G401.6 (cell line): ENCODE data around the gene DAO.
"Not testable (repeated sequence)": the region's sequence is repeated elsewhere in the genome, so short reads cannot be mapped to it uniquely, and the experiment has no call there.

Experiments
- FAIRE-seq: peaks from 2 replicates; lab custom pipeline; 2012; peaks lifted over from hg19 to GRCh38; lab: Jason Lieb, UNC

Gene DAO

GRCh38 chr12:108850854-108851573 is 28.9 kb upstream of the DAO start:
- no peak for FAIRE-seq

GRCh38 chr12:108852674-108853309 is 27.1 kb upstream of the DAO start:
- no peak for FAIRE-seq

DNA sequence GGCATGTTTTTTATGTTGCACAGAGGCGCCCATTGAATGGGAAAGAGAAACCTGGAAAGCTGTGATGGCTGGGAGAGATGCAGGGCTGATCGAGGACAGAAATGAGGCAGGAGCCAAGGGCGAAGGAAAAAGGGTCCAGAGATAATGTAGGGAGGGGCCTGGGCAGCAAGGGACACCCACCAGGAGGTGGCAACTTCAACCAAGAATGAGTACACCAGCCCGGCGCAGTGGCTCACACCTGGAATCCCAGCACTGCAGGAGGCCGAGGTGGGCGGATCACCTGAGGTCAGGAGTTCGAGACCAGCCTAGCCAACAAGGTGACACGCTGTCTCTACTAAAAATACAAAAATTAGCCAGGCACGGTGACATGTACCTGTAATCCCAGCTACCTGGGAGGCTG is 26.5 kb upstream of the DAO start:
- FAIRE-seq = no peak

DNA sequence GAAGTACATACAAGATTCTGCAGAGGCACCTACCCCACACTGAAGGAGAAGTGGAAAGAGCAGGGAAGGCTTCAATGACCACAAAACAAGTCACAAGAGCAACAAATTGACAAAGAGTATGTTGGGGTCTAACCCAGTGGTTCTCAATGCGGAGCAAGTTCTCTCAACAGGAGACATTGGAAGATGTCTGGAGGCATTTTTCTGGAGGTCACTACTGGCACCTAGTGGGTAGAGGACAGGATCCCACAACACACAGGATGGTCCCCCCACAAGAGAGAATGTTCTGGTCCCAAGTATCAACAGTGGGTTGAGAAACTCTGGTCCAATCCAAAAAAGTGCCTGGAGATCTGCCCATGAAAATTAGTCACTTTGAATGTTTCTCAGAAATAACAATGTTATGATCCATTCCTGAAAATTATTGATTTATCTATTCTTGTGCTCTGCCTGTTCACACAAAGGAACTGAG is 25.9 kb upstream of the DAO start:
- no peak for FAIRE-seq

- FAIRE-seq = no peak
These were observed 25.2 kb upstream of the DAO start for GRCh38 chr12:108854451-108855283.

- no peak for FAIRE-seq
These were observed 24.4 kb upstream of the DAO start for GRCh38 chr12:108855284-108856169.

DNA sequence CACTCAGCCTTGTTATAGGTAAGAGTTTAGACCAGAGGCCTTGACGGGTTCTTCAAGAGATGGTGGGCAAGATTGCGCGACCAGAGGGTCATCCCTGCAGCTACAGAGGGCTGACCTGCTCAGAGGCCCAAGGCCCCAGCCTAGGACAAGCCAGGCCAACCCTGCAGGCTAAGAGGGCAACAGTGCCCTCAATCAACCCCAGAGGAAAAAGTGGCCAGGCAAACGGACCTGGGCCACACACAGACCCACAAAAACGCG is 23.8 kb upstream of the DAO start:
- no peak for FAIRE-seq

DNA sequence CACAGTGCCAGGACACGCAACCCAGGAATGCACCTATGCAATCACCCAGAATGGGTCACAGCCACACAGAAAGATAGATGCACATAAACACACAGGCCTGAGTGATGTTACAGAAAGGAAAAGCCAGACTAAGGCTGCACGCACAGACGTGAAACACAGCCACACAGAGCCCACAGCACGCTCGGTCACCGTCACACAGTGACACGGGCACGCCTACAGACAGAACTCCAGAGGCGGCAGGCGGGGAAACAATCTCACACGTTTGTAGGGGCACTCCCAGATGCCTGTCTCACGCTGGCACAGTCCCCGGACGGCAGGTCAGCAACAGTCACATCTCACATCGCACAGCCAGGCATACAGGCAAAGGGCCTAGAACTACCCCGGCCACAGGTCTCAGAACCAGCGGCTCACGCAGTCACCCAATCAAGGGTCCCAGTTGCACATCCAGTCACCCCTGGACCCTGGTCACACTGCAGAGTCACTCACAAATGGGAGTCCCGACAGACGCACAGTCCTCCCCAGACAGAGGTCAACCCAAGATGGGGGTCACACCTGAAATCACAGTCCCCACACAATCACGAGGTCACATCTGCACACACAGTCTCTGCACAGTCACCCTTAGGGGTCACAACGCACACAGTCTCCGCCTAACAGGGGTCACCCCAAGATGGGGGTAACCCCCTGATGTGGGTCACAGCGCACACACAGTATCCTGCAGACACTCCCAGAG is 23.3 kb upstream of the DAO start:
- no peak for FAIRE-seq

GRCh38 chr12:108857158-108857407 is 22.8 kb upstream of the DAO start:
- FAIRE-seq = no peak

DNA sequence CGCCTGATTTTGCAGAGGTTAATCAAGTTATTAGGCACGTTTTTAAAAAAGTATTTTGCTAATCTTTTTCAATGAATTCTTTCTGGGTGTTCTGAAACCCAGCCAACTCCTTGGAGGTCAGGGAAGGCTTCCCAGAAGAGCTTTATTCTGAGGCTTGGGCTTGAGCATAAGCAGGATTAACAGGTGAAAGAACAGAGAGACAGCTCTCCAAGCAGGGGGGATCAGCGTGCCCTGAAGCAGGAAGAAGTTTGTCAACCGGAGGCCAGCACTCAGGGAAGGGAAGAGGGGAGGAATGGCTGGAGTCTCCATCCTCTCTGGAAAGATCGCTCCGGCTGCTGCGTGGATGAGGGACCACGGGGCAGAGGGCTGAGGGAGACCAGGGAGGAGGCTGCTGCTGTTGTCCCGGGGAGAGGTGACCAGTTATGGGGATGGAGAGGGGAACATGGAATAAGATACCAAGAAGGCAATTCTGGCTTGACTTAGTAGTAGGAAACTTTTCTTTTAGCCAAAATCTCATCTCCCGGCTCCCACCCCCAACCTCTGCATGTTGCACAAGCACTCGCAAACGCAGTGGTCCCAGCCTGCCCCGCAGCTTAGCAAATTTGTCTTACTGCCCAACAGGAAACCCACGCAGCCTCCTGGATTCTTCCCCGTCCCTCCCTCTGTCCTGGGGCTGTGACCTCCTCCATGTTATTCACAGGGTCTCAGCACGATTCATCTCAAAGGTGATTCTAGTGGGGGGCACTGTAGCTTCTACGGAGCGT is 21.4 kb upstream of the DAO start:
- FAIRE-seq = no peak

DNA sequence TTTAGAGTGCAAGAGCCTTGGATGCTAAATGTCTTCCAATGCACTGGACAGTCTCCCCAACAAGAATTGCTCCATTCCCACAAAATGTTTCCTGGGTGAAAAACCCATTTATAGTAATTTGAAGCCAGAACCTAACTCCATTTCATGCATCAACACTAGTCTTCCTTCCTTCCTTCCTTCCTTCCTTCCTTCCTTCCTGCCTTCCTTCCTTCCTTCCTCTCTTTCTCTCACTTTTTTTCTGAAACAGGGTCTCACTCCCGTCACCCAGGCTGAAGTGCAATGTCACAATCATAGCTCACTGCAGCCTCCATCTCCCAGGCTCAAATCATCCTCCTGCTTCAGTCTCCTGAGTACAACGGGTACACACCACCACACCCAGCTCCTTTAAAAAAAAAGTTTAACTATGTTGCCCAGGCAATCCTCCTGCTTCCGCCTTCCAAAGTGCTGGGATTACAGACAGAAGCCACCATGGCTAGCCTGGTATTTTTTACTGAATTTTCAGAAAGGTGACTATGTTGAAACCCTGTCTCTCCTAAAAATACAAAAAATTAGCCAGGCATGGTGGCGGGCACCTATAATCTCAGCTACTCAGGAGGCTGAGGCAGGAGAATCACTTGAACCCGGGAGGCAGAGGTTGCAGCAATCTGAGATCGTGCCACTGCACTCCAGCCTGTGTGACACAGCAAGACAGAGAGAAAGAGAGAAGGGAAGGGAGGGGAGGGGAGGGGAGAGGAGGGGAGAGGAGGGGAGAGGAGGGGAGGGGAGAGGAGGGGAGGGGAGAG is 20.6 kb upstream of the DAO start:
- not testable (repeated sequence) for FAIRE-seq

DNA sequence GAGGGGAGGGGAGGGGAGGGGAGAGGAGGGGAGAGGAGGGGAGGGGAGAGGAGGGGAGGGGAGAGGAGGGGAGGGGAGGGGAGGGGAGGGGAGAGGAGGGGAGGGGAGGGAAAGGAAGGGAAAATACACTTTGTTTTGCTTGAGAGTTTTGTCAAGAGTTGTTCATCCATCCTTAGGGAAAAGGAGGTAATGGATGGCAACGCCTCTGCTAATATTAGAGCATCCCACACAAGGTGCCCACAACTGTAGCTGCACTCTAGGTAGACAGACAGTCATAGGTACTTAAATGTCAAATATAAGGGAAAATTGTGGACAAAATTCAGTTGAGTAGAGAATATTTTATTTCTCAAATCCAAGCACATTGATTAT is 20.0 kb upstream of the DAO start:
- FAIRE-seq = no peak

DNA sequence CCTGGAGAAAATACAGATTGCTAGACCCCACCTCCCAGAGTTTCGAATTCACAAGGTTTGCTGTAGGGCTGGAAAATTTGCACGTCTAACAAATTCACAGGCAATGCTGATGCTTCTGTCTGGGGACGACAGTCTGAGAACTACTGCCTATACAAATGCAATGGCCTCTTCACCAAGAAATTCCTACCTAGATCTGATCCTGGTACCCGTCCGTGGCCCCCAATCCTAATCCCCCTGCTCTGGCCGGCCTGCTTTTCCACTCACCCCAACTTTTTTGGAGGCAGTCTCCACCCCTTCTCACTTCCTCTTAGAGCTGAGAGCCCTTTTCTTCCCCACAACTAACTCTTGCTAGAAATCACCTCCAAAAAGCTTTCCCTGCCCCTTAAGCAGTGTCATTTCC is 19.4 kb upstream of the DAO start:
- FAIRE-seq = no peak

DNA sequence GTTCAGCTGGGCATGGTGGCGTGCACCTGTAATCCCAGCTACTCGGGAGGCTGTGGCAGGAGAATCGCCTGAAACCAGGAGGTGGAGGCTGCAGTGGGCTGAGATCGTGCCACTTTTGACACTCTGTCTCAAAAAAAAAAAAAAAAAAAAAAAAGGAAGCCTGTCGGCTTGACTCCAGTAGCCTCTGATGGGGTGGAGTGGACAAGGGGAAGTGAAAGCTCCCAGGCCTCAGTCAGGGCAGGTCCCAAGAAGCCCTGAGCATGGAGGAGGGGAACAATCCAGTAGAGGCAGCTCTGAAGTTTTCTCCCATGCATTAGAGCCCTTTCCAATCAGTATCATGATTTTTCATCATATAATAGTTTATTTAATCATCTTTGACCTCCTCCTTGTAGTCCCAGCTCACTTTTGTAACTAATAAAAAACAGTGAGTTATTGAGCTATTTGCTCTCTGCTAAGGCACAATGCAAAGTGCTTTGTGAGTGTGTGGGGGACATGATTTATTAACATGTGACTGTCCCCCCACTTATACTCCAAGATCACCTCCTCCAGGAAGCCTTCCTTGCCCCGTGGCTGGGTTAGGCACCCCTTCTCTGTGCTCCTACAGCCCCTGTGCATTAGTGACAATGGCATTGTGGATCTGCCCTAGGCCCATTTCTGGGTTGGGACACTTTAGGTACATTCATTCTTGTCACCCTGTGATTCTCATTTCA is 17.9 kb upstream of the DAO start:
- no peak for FAIRE-seq

GRCh38 chr12:108862588-108862959 is 17.3 kb upstream of the DAO start:
- no peak for FAIRE-seq

DNA sequence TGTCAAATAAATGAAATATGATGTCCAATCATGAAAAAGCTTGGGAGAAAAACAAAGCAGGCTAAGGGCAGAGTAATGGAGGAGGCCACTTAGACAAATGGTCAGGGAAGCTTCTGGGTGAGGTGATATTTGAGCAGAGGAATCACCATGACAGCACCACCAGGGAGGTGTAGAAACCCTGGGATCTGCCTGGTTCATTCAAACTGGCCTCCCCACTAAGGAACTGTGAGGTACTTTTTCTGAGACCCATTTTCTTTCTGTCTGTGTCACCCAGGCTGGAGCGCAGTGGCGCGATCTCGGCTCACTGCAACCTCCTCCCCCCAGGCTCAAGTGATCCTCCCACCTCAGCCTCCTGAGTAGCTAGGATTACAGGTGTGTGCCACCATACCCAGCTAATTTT is 14.7 kb upstream of the DAO start:
- no peak for FAIRE-seq

DNA sequence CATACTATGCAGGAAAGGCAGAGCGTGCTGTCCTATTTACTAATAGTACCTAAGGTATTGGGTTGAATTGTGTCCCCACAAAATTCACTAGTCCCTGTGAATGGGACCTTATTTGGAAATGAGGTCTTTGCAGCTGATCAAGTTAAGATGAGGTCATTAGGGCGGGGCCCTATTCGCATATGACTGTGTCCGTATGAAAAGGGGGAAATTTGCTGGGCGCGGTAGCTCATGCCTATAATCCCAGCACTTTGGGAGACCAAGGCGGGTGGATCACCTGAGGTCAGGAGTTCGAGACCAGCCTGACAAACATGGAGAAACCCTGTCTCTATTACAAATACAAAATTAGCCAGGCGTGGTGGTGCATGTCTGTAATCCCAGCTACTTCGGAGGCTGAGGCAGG is 13.8 kb upstream of the DAO start:
- not testable (repeated sequence) for FAIRE-seq

- no peak for FAIRE-seq
These were observed 11.1 kb upstream of the DAO start for GRCh38 chr12:108868781-108869180.

GRCh38 chr12:108875280-108875679 is 4.6 kb upstream of the DAO start:
- FAIRE-seq = no peak
